Measurements from ENCODE around the gene TDRD9.

DNA sequence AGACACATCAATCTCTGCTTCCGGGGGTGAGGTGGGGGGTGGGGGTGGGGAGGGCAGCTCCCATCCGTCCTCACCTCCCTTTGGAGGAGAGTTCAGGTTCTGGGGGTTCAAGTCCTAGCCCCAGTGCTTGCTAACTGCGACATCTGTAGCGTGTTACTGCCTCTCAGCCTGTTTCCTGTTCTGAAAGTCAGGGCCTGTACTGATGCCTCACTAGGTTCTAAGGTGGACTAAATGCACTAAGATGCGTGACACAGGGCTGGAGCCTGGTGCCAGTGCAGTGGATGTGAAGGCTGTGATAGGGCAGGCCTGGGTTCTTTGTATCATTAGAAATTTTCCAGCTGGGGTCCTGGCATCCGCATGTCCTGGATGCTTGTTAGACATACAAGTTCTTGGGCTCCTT is 17.3 kb upstream of the TDRD9 start:
- TF ChIP-seq, protein P1, sequence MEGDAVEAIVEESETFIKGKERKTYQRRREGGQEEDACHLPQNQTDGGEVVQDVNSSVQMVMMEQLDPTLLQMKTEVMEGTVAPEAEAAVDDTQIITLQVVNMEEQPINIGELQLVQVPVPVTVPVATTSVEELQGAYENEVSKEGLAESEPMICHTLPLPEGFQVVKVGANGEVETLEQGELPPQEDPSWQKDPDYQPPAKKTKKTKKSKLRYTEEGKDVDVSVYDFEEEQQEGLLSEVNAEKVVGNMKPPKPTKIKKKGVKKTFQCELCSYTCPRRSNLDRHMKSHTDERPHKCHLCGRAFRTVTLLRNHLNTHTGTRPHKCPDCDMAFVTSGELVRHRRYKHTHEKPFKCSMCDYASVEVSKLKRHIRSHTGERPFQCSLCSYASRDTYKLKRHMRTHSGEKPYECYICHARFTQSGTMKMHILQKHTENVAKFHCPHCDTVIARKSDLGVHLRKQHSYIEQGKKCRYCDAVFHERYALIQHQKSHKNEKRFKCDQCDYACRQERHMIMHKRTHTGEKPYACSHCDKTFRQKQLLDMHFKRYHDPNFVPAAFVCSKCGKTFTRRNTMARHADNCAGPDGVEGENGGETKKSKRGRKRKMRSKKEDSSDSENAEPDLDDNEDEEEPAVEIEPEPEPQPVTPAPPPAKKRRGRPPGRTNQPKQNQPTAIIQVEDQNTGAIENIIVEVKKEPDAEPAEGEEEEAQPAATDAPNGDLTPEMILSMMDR (IDR thresholded peaks at IDR 0.05): no peak
- TF ChIP-seq POLR2AphosphoS5 (IDR thresholded peaks at IDR 0.05): no peak

Measured in breast epithelium (tissue), 3 donors.